Amniotic epithelial cell (primary cell): ENCODE data around the gene CCDC142.

Experiments
- DNase-seq: peaks from one replicate; pipeline ENCODE4 v3.0.0-alpha.2; 2010; ENCODE audit warnings: low read depth

Gene CCDC142

DNA sequence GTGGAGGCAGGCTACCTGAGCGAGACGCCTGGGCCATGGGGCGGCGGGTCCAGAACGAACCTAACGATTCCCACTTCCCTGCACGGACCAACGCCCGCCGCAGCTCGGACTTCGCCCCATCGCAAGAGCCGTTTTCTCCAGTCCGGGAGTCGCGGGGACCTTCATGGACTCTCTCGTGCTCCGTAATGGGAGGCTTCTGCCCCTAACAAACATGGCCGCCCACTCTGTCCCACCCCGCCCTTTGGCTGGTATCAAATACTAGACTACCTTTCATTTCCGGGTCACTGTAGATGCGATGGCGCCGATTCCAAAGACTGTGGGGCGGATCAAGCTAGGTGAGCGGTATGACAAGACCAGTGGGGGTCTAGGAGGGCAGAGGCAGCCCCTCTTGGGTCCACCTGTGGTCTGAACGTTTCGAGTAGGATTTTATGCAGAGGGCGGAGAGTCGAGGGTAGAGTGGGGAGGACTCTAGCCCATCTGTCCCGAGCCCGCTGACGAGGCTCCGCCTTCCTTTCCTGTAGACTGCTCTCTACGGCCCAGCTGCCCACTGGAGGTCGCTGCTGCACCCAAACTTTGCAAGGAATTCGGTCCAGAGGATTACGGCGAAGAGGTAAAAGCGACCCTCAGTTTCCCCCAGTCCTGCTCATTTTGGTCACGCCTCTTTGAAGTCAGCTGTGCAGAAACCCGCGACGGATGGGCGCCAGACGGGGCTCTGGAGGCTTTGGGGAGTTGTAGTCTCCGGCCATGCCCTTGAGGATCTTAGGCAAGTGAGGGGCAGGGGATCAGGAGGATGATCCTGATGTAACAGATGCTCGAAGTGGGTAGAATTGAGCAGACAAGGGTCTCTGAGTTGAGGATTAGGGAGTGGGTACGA lies at the start of gene CCDC142, which contains the start of gene TTC31:
CCDC142 (minus strand) TSS at position 198 of the 874 bp plus-strand sequence; CDS start at position 37, 161 bp downstream.
TTC31 (plus strand) TSS at position 281 of the 874 bp plus-strand sequence; CDS start at position 296, 15 bp downstream.
- peak; percentile 93 for DNase-seq

DNA sequence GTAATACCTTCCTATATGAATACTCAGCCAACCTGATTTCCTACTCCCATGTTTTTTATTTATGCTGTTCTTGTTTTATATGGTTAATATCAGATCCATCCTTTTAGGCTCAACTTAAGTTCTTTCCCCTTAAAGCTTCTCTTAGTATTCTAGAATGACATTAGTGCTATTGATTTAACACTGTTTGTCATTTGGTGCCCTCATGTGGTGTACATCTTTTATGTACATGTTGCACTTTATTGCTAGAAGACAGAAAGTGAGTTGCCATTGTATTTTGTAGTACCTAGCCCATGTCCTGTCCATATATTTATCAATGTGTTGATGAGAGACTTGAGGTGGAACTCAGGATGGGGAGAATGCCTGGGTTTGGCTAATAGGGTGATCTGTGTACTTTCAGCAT lies 49.4 kb upstream of the CCDC142 start:
- DNase-seq, result peak; percentile 39

GRCh38 chr2:74531666-74532065 lies 48.9 kb upstream of the CCDC142 start:
- no peak for DNase-seq

DNA sequence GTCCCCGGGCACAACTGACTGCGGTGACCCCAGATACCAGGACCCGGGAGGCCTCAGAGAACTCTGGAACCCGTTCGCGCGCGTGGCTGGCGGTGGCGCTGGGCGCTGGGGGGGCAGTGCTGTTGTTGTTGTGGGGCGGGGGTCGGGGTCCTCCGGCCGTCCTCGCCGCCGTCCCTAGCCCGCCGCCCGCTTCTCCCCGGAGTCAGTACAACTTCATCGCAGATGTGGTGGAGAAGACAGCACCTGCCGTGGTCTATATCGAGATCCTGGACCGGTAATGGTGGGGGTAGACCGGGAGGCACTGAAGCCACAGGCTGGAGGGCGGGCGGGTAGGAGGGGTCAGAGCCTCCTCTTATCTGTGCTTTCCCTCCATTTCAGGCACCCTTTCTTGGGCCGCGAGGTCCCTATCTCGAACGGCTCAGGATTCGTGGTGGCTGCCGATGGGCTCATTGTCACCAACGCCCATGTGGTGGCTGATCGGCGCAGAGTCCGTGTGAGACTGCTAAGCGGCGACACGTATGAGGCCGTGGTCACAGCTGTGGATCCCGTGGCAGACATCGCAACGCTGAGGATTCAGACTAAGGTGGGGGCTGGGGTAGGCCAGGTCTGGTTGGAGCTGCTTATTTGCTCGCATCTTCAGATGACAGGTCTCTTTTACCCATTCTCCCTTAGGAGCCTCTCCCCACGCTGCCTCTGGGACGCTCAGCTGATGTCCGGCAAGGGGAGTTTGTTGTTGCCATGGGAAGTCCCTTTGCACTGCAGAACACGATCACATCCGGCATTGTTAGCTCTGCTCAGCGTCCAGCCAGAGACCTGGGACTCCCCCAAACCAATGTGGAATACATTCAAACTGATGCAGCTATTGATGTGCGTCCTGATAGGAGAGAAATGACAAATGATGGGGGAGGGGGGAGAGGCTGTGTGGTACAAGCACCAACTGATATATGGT lies 47.7 kb upstream of the CCDC142 start:
- peak; percentile 7 for DNase-seq

DNA sequence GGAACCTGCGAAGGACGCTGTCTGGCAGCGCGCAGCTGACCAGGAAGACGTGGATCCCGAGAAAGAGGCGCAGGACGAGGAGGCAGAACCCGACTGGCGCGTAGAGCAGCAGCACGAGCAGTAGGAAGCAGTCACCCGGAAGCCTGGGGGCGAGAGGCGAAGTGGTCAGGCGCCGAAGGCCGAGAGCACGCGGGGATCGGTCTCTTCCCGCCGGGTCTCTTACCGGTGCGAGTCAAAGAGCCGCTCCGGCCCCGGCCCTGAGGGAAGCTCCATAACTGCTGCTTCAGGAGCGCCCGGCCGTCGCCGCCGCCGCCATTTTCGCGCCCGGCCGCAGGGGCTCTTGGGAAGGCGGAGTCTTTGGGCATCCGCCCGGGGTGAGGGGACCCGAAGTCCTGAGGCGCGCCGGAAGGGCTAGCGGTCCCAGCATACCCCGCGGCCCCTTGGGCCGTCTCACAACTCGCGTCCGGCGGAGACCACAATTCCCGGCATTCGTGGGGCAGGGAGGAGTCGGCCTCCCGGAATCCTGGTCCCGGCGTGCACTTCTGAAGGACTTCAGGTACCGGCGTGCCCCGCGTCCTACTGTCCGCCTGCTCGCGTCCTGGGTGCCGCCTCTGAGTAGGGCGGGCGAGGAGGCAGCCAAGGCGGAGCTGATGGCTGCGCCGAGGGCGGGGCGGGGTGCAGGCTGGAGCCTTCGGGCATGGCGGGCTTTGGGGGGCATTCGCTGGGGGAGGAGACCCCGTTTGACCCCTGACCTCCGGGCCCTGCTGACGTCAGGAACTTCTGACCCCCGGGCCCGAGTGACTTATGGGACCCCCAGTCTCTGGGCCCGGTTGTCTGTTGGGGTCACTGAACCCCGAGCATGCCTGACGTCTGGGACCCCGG lies 46.8 kb upstream of the CCDC142 start, which contains the start of the genes AUP1 and HTRA2:
AUP1 (minus strand) TSS at position 350 of the 882 bp plus-strand sequence; CDS start at position 273, 77 bp downstream.
HTRA2 (plus strand) TSS at position 577 of the 882 bp plus-strand sequence; CDS start at position 651, 74 bp downstream.
- peak; percentile 99 for DNase-seq

GRCh38 chr2:74528600-74529356 lies 46.0 kb upstream of the CCDC142 start:
- no peak for DNase-seq

DNA sequence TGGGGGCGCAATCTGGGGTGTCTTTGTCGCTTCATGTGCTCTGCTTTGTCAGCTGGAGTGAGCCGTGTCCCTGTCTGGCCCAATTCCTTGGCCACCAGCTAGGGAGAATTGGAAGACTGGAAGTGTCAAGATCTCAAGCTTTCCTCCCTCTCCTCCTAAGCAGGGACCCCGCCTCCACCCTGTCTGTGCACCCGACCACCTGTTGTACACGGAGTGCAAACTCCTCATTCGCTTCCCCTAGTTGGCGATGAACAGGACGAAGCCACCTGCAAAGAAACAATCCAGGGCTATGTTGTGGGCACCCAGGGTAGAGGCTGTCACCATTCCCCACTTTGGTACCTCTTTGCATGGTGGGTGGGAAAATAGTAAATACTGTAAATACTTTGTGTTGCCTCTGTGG lies 44.9 kb upstream of the CCDC142 start:
- DNase-seq, result no peak

- no peak for DNase-seq
Observed at GRCh38 chr2:74526649-74527230, 43.9 kb upstream of the CCDC142 start.

DNA sequence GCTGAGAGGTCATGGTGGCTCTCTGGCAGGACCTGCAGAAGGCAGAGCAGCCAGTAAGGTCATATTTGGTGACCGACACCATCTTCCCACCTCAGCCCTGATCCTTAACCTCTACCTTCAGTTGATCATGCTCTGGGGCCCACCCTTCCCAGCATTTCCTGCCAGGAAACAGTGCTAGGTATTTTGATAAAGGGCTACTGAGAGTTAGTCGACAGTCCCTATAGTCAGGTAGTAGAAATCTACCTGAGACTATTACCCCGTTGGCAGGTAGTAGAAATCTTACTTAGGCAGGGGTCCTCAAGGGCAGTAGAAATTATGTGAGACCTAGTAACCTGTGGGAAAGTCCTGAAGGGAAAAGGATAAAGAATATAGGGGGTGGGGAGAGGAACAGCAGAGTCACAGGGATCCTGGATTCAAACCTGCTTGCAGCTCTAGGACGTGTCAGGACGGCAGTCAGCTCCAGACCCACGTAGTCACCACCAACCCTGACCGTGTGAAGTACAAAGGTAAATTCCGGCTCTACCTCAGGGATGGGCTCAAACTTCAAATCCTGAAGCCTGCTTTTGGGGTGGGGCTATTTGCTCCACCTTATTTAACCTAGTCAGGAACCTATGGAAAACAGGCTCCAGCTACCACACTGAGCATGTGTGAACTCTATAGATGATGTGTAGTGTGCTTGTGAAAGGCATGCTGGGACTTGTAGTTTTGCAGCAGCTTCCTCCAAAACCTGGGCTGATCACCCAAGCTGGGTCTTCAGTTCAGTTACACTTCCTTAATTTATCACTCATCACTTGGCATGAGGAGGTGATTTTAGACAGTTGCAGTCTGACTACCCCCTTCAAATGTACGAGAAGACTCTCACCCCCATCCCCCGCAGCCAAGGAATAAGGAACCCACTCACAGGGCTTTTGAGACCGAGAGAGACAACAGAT lies 43.2 kb upstream of the CCDC142 start, which contains the start of gene DQX1:
DQX1 (minus strand) TSS at position 515 of the 932 bp plus-strand sequence; CDS start at position 13, 502 bp downstream.
- peak; percentile 40 for DNase-seq

GRCh38 chr2:74524955-74525716 lies 42.3 kb upstream of the CCDC142 start:
- DNase-seq, result no peak

DNA sequence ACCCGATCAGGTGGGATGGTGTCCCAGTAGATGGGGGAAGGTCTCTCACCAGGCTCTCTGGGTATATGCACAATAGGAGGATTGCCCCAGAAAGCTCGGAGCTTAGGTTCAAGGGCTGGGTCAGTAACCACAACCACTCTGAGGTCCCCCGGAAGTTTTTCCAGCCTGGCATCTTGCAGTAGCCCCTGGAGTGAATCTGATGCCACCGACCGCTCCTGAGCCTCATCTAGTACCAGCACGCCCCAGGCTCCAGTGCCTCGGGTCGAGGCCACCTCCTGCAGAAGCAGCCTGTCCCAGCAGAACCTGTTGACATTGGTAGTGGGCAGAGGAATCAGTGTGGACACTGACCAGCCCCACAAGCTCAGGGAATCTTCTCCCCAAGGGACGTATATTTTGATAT lies 41.2 kb upstream of the CCDC142 start:
- DNase-seq, result no peak

GRCh38 chr2:74522516-74522915 lies 39.7 kb upstream of the CCDC142 start:
- DNase-seq, result no peak

GRCh38 chr2:74516650-74517049 lies 33.9 kb upstream of the CCDC142 start:
- DNase-seq, result no peak

DNA sequence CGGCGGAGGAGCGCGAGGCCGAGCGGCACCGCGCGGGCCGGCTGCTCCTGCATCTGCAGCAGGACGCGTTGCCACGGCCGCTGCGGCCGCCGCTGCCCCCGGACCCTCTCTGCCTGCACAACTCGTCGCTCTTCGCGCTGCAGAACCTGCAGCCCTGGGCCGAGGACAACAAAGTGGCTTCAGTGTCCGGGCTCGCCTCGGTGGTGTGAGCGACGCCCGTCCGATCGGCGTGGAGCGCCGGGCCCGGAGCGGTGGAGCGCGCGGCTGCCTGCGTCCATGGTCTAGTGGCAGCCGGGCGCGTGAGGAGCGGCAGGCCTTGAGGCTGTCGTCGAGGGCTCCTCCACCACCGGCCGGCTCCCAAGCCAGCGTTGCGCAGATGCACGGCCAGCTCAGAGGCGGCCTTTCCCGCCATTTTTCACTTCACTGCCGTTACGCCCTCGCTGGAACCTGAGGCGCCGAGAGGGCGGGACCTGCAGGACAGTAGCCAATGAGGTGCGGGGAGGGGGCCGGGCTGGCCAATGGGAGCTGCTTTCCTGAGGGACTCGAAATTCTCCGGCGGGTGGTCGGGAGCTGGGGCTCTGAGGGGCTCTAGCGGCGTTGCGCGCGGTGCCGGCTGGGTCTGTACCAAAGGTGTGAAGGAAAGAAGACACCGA lies 33.3 kb upstream of the CCDC142 start:
- DNase-seq, result peak; percentile 22

GRCh38 chr2:74515271-74515980 lies 32.6 kb upstream of the CCDC142 start:
- no peak for DNase-seq

DNA sequence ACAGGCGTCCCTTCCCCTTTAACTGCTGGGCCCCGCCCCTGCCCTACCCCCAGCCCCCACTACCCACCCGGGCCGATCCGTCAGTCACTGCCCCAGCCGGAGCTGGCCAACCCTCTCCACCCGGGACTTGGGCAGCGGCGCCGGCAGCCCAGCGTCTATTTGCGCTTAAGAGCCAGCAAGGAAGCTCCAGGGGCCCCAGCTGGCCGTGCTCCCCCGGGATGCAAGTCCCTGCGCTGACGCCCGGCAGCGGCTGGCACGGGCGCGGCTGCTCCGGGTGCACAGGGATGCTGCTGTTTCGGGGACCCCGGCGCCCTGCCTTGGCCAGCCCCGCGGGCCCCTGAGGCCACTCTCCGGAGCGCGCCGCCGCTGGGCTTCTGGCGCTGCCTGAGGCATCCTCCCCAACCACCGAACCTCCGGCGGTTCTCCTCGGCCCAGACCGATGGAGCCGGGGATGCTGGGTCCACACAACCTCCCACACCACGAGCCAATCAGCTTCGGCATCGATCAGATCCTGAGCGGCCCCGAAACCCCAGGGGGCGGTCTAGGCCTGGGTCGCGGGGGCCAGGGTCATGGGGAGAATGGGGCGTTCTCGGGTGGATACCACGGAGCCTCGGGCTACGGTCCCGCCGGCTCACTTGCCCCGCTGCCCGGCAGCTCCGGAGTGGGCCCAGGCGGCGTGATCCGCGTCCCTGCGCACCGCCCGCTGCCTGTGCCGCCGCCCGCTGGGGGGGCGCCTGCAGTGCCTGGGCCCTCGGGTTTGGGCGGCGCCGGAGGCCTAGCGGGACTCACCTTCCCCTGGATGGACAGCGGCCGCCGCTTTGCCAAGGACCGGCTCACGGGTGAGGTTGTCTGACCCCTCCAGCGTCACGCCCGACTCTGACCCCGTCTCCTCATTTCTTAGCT lies 31.8 kb upstream of the CCDC142 start, which contains the start of gene TLX2:
TLX2 (plus strand) TSS at position 83 of the 903 bp plus-strand sequence; CDS start at position 440, 357 bp downstream.
- DNase-seq, result no peak
